Neural crest cell (in vitro differentiated cells): ENCODE measurements around the gene ABTB2. TPM values are rescaled to one million over a fixed set of nuclear protein-coding genes. Genes with fewer than 3 reads are reported as not detected.

Experiments
- DNase-seq: peaks from one replicate; pipeline ENCODE4 v3.0.0; 2021; ENCODE audit warnings: low read depth, mixed read lengths, low spot score
- H3K27ac Mint-ChIP-seq: one replicate; pipeline ENCODE4 v1.8.0; 2021; ENCODE audit warnings: mild to moderate bottlenecking, mixed read lengths; ENCODE audit not compliant: unreplicated experiment
- H3K27me3 Mint-ChIP-seq: 2 replicates; pipeline ENCODE4 v1.8.0; 2021; ENCODE audit warnings: low read depth, mild to moderate bottlenecking, mixed read lengths
- H3K36me3 Mint-ChIP-seq: 2 replicates; pipeline ENCODE4 v1.8.0; 2021; ENCODE audit warnings: low read depth, mild to moderate bottlenecking, mixed read lengths
- H3K4me1 Mint-ChIP-seq: 2 replicates; pipeline ENCODE4 v1.8.0; 2021; ENCODE audit warnings: mixed read lengths
- H3K4me3 Mint-ChIP-seq: one replicate; pipeline ENCODE4 v1.8.0; 2021; ENCODE audit warnings: mild to moderate bottlenecking, mixed read lengths
- H3K9me3 Mint-ChIP-seq: 2 replicates; pipeline ENCODE4 v1.8.0; 2021; ENCODE audit warnings: mixed read lengths
- CTCF ChIP-seq: fragments of 200-600 bp; sonication (generic); conservative IDR thresholded peaks from 2 replicates; pipeline ENCODE4 v1.5.0; 2021; ENCODE audit warnings: antibody characterized with exemption, mild to moderate bottlenecking
- total RNA-seq: library from RNA; stranded (reverse); gene quantifications from 2 replicates; pipeline ENCODE4 v1.2.1, GENCODE V29; 2021

The ABTB2 gene
- total RNA-seq, 1 donor from 2014 or later = 3.0 TPM

DNA sequence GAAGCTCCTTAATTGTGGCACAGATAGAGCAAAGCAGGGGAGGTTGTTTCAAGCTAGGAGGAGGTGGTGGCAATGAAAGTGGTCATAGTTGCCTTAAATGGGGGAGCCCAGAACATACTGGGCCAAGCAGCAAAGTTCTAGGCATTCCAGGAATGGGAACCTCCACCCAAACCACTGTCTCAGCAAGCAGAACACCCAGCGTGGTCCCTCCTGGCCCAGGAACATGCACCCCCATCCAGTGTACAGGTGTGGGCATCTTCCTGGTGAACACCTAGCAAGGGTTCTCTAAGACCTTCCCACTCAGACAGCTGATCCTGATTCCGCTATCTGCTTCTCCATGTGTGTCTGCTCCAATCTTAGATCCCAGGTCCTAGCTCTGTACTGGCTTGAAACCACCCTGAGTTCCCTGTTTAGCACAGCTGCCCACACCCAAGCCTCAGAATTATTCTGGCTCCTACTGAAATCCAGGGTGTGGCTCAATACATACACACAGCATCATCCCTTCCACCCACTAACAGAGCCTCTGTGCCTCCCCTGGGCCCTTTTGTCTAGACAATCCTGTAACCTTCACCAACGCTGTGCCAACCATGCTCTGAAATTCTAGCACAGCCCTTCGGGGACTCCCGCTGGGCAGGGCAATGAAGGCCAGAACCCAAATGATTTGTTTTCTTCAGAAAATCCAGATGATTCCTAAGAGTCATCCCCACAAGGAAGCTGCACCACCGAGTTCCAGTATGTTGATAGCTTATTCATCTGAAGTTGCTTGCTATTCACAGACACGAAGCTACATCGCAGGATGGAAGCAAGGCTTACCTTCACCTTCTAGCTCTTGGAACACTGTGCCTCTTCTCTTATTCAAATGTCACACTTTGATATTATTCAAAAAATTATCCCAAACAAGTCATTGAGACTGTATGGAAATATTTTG is 76.6 kb downstream of the ABTB2 start:
- peaks cover 4% of the 10 kb centered on the region for H3K4me1 Mint-ChIP-seq
- H3K4me3 Mint-ChIP-seq = no peak overlapping the region
- H3K36me3 Mint-ChIP-seq = no peaks in the 10 kb centered on the region
- no peak for DNase-seq
- no peak for TF ChIP-seq CTCF
- no peaks in the 10 kb centered on the region for H3K9me3 Mint-ChIP-seq
- H3K27me3 Mint-ChIP-seq = no peaks in the 10 kb centered on the region
- no peak overlapping the region for H3K27ac Mint-ChIP-seq

GRCh38 chr11:34278693-34279297 is 79.0 kb downstream of the ABTB2 start:
- Mint-ChIP-seq H3K27me3 (no peaks in the 10 kb centered on the region), H3K27ac (no peak overlapping the region)

GRCh38 chr11:34278175-34278574 is 79.6 kb downstream of the ABTB2 start:
- no peaks in the 10 kb centered on the region for H3K9me3 Mint-ChIP-seq

More at GRCh38 chr11:34278693-34279297, 79.0 kb downstream of the ABTB2 start:
- no peak for DNase-seq
- TF ChIP-seq CTCF = no peak
- no peaks in the 10 kb centered on the region for H3K4me1 Mint-ChIP-seq
- no peak overlapping the region for H3K4me3 Mint-ChIP-seq
- H3K36me3 Mint-ChIP-seq = no peaks in the 10 kb centered on the region
- no peaks in the 10 kb centered on the region for H3K9me3 Mint-ChIP-seq

GRCh38 chr11:34277171-34277570 is 80.6 kb downstream of the ABTB2 start:
- Mint-ChIP-seq H3K9me3 (no peaks in the 10 kb centered on the region), H3K27ac (no peak overlapping the region), H3K4me3 (no peak overlapping the region), H3K4me1 (peaks cover 3% of the 10 kb centered on the region), H3K36me3 (no peaks in the 10 kb centered on the region), H3K27me3 (no peaks in the 10 kb centered on the region)
- no peak for TF ChIP-seq CTCF
- DNase-seq = no peak

More at GRCh38 chr11:34278175-34278574, 79.6 kb downstream of the ABTB2 start:
- no peaks in the 10 kb centered on the region for H3K27me3 Mint-ChIP-seq
- H3K27ac Mint-ChIP-seq = no peak overlapping the region
- H3K4me1 Mint-ChIP-seq = peaks cover 3% of the 10 kb centered on the region
- no peak for DNase-seq
- H3K36me3 Mint-ChIP-seq = no peaks in the 10 kb centered on the region
- no peak overlapping the region for H3K4me3 Mint-ChIP-seq
- TF ChIP-seq CTCF = no peak

DNA sequence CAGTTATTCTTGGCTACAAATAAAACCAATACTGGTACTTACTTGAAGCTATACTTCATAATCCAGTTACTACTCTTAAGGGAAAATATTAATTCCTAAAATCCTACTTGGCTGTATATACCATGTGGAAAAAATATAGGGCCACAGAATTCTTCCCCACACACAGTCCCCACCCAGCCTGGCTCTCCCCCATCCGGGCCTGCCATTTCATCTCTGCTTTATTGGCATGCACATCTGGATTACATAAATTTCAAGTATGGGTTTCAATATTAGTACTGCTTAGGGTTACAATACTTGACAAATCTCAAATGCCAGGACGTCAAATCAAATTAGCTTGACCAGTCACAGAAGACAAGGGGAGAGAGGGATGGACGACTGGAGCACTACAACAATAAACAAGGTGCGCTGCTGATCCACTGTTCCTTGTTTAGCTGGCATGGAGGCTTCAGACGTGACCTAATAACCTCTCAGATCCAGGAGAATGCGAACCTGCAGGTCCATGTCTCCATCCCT is 81.4 kb downstream of the ABTB2 start:
- no peak overlapping the region for H3K27ac Mint-ChIP-seq
- TF ChIP-seq CTCF = no peak
- no peaks in the 10 kb centered on the region for H3K27me3 Mint-ChIP-seq
- H3K36me3 Mint-ChIP-seq = no peaks in the 10 kb centered on the region
- peaks cover 3% of the 10 kb centered on the region for H3K4me1 Mint-ChIP-seq
- DNase-seq = no peak
- no peak overlapping the region for H3K4me3 Mint-ChIP-seq
- no peaks in the 10 kb centered on the region for H3K9me3 Mint-ChIP-seq
